MM.1S (cell line): ENCODE measurements around the gene NGEF.

Experiments
- DNase-seq: peaks from one replicate; pipeline ENCODE4 v3.0.0-alpha.2; 2015
- H2AFZ ChIP-seq: fragments of 300-600 bp; sonication (generic); 2 replicates; pipeline ENCODE4 v1.6.0; 2016; ENCODE audit warnings: antibody characterized with exemption, low read length
- H3F3A ChIP-seq: fragments of 300-600 bp; sonication (generic); 2 replicates; pipeline ENCODE4 v1.6.1; 2016; ENCODE audit warnings: mild to moderate bottlenecking, antibody characterized with exemption, low read length, moderate library complexity, mixed read lengths; ENCODE audit not compliant: insufficient read depth
- H3K27ac ChIP-seq: fragments of 300-600 bp; sonication (generic); 2 replicates; pipeline ENCODE4 v1.5.1; 2016; ENCODE audit warnings: mild to moderate bottlenecking, low read length
- H3K27me3 ChIP-seq: fragments of 300-600 bp; sonication (generic); replicated peaks from 2 replicates; pipeline ENCODE4 v1.6.0; 2016; ENCODE audit warnings: low read length; ENCODE audit not compliant: insufficient read depth
- H3K36me3 ChIP-seq: fragments of 300-600 bp; sonication (generic); replicated peaks from 2 replicates; pipeline ENCODE4 v1.6.1; 2016; ENCODE audit warnings: mild to moderate bottlenecking, low read length, mixed read lengths; ENCODE audit not compliant: insufficient read depth
- H3K4me1 ChIP-seq: fragments of 300-600 bp; sonication (generic); 2 replicates; pipeline ENCODE4 v1.6.1; 2016; ENCODE audit warnings: low read length, mixed read lengths
- H3K4me2 ChIP-seq: fragments of 300-600 bp; sonication (generic); 2 replicates; pipeline ENCODE4 v1.6.0; 2016; ENCODE audit warnings: low read depth, low read length
- H3K4me3 ChIP-seq: fragments of 300-600 bp; sonication (generic); 2 replicates; pipeline ENCODE4 v1.5.1; 2016; ENCODE audit warnings: low read length, mixed read lengths
- H3K79me2 ChIP-seq: fragments of 300-600 bp; sonication (generic); 2 replicates; pipeline ENCODE4 v1.6.1; 2016; ENCODE audit warnings: mixed run types, low read length, mixed read lengths
- H3K9ac ChIP-seq: fragments of 300-600 bp; sonication (generic); 2 replicates; pipeline ENCODE4 v1.6.1; 2016; ENCODE audit warnings: low read length, mixed read lengths
- H3K9me2 ChIP-seq: fragments of 300-600 bp; sonication (generic); replicated peaks from 2 replicates; pipeline ENCODE4 v1.6.1; 2016; ENCODE audit warnings: mild to moderate bottlenecking, low read length, mixed read lengths; ENCODE audit not compliant: insufficient read depth
- H3K9me3 ChIP-seq: fragments of 300-600 bp; sonication (generic); replicated peaks from 2 replicates; pipeline ENCODE4 v1.6.1; 2016; ENCODE audit warnings: mild to moderate bottlenecking, low read length, mixed read lengths; ENCODE audit not compliant: insufficient read depth
- H4K20me1 ChIP-seq: fragments of 300-600 bp; sonication (generic); 2 replicates; pipeline ENCODE4 v1.6.1; 2016; ENCODE audit warnings: mild to moderate bottlenecking, low read length, moderate library complexity, mixed read lengths; ENCODE audit not compliant: insufficient read depth
- EZH2 ChIP-seq: fragments of 300-600 bp; sonication (generic); optimal IDR thresholded peaks from 2 replicates; pipeline ENCODE3; 2017; ENCODE audit warnings: low read depth, mild to moderate bottlenecking, antibody characterized with exemption, low read length, mixed read lengths
- EZH2phosphoT487 ChIP-seq: fragments of 300-600 bp; sonication (generic); IDR thresholded peaks from 2 replicates; pipeline ENCODE4 v1.6.1; 2018; ENCODE audit warnings: antibody characterized with exemption, low read length
- TF ChIP-seq, protein P1 (sequence below): fragments of 300-600 bp; sonication (generic); IDR thresholded peaks from 2 replicates; pipeline ENCODE4 v1.5.1; 2016; ENCODE audit warnings: antibody characterized with exemption, low read length, mixed read lengths

NGEF gene

DNA sequence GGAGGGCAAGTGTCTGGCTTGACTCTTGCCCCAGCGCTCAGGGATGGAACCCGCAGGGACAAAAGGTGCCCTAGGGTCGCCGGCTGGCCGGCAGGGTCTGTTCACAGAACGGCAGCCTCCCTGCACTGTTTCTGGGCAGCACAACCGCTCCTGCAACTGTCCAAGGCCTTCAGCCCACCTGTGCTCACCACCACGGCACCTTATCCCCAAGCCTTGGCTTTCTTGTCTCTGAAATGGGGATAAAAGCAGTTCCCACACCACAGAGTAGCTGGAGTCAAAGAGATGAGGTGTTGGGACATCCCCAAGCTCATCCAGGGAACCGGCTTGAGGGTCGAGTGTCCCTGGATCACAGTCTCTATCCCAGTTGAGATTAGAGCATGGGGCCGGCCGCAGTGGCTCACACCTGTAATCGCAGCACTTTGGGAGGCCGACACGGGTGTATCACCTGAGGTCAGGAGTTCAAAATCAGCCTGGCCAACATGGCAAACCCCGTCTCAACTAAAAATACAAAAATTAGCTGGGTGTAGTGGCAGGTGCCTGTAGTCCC, 138.3 kb downstream of the NGEF start:
- Histone ChIP-seq H2AFZ (no peak overlapping the region), H3K9me2 (no peaks in the 10 kb centered on the region), H3K4me1 (no peaks in the 10 kb centered on the region), H3K9me3 (no peaks in the 10 kb centered on the region), H3K4me3 (no peak overlapping the region), H3K79me2 (no peaks in the 10 kb centered on the region), H3K9ac (no peak overlapping the region), H3K4me2 (no peak overlapping the region), H3K27ac (no peak overlapping the region), H3K27me3 (no peaks in the 10 kb centered on the region), H3K36me3 (no peaks in the 10 kb centered on the region), H3F3A (no peaks in the 10 kb centered on the region), H4K20me1 (no peaks in the 10 kb centered on the region)
- DNase-seq: no peak
- TF ChIP-seq EZH2phosphoT487 (no peak), EZH2 (no peak)
- TF ChIP-seq, protein P1, sequence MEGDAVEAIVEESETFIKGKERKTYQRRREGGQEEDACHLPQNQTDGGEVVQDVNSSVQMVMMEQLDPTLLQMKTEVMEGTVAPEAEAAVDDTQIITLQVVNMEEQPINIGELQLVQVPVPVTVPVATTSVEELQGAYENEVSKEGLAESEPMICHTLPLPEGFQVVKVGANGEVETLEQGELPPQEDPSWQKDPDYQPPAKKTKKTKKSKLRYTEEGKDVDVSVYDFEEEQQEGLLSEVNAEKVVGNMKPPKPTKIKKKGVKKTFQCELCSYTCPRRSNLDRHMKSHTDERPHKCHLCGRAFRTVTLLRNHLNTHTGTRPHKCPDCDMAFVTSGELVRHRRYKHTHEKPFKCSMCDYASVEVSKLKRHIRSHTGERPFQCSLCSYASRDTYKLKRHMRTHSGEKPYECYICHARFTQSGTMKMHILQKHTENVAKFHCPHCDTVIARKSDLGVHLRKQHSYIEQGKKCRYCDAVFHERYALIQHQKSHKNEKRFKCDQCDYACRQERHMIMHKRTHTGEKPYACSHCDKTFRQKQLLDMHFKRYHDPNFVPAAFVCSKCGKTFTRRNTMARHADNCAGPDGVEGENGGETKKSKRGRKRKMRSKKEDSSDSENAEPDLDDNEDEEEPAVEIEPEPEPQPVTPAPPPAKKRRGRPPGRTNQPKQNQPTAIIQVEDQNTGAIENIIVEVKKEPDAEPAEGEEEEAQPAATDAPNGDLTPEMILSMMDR: no peak

DNA sequence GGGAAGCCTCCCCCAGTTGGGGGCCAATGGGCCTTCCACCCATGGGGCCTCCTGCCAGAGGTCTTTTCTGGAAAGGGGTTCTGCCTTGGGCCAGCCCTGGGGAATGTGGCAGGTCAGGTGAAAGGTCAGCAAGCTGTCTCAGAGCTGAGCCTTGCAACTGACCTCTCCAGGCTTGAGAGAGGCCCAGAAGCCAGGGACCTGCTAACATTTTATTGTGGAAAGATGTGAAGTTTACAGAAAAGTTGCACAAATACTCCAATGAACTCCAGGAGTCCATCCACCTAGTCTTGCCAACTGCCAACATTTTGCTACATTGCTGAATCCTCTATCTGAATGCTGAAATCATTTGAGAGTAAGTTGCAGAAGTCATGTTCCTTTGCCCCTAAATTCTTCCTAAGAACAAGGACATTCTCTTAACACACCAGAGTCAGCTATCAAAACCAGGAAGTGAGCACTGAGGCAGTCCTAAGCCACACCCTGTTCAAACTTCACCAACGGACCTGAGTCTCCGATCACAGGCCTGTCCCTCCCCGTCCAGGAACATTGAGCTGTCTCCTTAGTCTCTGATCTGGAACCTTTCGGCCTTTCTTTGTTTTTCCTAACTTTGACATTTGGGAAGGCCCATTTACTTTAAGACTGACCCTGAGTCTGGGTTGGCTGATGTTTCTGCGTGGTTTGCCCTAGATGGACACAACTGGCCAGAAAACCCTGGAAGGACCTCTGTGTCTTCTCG, 139.0 kb downstream of the NGEF start:
- no peak for DNase-seq
- no peaks in the 10 kb centered on the region for H3F3A ChIP-seq
- no peak overlapping the region for H3K9ac ChIP-seq

DNA sequence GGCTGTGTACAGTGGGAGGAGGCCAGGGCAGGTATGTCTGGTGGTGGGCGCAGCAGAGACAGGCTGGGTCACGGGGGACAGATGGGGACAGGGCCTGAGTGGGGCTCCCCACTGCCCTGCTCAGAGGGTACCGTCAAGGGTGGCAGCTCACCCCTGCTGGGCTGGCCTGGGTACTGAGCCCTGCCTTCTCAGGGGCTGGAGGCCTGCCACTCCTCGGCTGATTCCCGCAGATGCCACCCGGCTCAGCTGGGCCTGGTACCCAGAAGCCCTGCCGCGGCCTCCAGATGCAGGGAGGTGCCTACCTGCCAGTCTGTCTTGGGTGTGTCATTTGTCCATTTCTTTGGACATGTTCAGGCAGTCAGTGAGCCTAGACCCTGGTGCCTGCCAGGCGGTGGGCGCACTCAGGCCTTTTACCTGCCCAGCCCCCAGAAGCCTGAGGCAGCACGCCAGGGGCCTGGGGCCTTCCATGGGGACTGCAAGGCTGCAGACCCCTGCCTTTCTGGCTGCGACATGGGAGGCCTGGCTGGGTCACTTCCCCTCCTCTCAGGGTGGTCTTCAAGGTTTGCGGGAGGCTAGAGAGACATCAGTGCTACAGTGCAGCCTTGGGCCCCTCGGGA, 139.7 kb downstream of the NGEF start:
- Histone ChIP-seq H4K20me1 (no peaks in the 10 kb centered on the region), H3K36me3 (no peaks in the 10 kb centered on the region), H3K4me2 (no peak overlapping the region), H3K27me3 (no peaks in the 10 kb centered on the region), H3K27ac (no peak overlapping the region), H3F3A (no peaks in the 10 kb centered on the region), H3K4me1 (no peaks in the 10 kb centered on the region), H2AFZ (no peak overlapping the region), H3K4me3 (no peak overlapping the region), H3K9me2 (no peaks in the 10 kb centered on the region), H3K79me2 (no peaks in the 10 kb centered on the region), H3K9ac (no peak overlapping the region), H3K9me3 (no peaks in the 10 kb centered on the region)
- DNase-seq: no peak
- TF ChIP-seq, protein P1: no peak
- TF ChIP-seq EZH2: no peak

More for the DNA sequence above, 139.0 kb downstream of the NGEF start:
- Histone ChIP-seq H4K20me1 (no peaks in the 10 kb centered on the region), H3K4me1 (no peaks in the 10 kb centered on the region), H2AFZ (no peak overlapping the region), H3K9me2 (no peaks in the 10 kb centered on the region), H3K79me2 (no peaks in the 10 kb centered on the region), H3K36me3 (no peaks in the 10 kb centered on the region), H3K27me3 (no peaks in the 10 kb centered on the region), H3K9me3 (no peaks in the 10 kb centered on the region), H3K4me3 (no peak overlapping the region), H3K27ac (no peak overlapping the region), H3K4me2 (no peak overlapping the region)
- TF ChIP-seq EZH2phosphoT487: no peak
- TF ChIP-seq EZH2: no peak
- TF ChIP-seq, protein P1: no peak
